Fibroblast of peridontal ligament (primary cell): ENCODE measurements around the gene TCF7L1.
A peak's percentile ranks its signal among the peaks of the same experiment; 100 is the strongest.
"Not testable (repeated sequence)": the region's sequence is repeated elsewhere in the genome, so short reads cannot be mapped to it uniquely, and the experiment has no call there.

Source experiments
- DNase-seq: peaks from one replicate; pipeline ENCODE4 v3.0.0-alpha.2; 2010; ENCODE audit errors: extremely low read depth

The TCF7L1 gene

DNA sequence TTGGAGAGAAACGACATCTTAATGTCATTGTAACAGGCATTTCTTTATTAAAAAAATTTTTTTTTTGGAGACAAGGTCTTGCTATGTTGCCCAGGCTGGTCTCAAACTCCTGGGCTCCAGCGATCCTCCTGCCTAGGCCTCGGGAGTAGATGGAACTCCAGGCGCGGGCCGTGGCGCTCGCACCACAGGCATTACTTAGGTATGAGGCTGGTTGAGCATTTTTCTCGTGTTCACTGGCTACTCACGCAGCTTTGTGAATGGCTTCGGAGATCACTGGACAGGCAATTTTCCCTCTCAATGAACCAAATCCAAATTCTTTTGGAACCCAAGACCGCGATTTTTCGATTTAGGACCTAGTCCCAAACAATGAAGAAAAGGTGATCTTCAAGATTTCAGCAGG lies 795 bp upstream of the TCF7L1 start:
- peak; percentile 66 for DNase-seq

DNA sequence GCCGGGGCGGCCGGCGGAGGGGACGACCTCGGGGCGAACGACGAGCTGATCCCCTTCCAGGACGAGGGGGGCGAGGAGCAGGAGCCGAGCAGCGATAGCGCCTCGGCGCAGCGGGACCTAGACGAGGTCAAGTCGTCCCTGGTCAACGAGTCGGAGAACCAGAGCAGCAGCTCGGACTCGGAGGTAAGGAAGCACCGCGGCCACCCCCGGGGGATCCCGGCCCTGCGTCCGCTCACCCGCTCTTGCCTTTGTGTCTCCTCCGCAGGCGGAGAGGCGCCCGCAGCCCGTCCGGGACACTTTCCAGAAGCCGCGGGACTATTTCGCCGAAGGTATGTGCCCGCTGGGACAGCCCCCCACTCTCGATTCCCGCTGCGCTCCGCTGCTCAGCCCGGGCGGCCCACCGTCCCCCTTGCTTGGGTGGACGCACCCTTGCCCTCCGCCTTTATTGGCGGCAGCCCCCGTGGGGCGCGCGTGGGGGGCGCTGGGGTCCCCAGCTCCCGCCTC lies 611 bp downstream of the TCF7L1 start:
- DNase-seq: peak; percentile 23

DNA sequence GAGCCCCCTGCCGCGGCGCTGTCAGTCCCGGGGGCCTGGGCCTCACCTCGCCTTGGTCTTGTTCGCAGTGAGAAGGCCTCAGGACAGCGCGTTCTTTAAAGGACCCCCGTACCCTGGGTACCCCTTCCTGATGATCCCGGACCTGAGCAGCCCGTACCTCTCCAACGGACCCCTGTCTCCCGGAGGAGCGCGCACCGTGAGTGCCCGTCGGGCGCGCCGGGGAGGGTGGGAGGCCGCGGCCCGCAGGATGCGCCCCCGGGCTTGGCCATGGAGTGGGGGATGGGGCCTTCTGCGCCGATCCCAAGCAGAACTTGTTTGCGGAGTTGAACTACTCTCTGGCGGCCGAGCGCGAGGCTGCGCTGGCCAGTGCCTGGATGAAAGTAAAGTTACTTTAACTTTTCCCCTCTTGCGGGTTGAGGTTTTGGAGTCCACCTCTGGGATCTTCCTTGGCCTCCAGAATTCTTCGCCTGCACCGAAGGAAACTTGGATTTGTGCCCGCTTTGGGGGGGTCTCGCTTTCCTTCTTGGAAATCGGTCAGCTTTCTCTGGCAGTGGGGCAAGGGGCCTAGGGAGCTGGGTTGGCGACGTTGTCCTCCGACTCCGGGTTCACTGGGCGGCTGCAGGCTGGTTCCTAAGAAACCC lies 1.2 kb downstream of the TCF7L1 start:
- DNase-seq: peak; percentile 46

DNA sequence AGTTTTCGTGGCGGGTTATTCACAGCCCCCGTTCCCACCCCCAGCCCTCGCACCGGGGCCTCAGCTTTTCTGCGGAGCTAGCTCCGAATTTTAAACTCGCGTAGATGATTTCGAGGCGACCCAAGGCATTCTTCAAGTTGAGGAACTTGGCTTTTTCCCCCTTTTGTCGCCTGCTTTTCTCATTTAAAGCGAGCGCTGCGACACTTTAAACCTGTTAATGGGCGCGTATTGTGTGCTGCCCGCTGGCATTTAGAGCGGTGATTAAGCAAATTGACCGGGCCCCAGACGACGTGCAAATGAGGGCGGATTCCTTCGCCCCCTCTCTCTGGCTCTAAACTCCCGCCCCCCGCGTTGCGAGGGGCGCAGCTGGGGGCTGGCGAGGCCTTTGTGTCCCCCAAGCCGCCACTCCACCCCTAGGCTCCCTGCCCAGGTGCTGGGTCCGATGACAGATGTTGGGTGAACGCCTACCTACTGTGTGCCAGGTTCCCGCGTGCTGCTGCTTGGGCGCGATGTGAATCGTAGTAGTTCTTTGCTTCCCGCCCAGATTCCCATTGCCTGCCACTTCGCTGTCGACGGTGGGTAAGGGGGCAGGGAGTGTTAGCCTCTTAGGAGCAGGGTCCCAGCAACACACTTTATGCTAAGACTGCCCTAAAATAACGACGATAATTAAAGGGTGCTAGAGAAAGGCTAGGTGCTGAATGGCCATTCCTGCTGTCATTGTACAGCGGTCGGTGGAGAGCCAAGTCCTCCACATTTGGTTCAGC lies 1.9 kb downstream of the TCF7L1 start:
- no peak for DNase-seq

DNA sequence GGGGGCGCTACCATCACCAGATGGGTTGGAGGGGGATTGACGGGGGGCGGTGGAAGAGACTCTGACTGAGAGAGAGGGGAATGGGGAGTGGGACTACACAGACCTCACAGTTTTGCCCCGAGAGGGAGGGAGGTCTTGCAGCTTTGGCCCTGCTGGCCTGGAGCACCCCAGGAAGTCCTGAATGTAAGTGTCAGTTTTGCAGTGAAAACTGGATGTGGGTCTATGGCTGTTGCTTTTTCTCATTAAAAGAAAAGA lies 2.4 kb downstream of the TCF7L1 start:
- DNase-seq: no peak

DNA sequence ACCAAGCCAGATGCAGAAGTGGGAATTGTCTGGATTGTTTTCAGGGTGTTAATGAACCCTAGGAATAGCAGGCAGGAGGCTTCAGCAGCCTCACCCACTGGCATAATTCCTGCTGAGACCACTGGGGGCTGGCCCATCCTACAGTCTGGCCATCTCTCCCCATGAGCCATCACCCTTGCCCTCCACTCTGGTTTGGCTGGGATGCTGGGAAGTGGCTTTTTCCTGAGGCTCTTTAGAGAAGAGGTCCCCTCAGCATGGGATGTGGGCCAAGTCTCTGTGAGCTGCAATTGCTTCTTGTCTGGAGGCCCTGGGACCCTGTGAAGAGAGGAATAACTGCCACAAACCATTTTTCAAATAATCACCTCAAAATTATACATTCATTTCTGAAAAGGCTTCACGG lies 4.0 kb downstream of the TCF7L1 start:
- DNase-seq: no peak

DNA sequence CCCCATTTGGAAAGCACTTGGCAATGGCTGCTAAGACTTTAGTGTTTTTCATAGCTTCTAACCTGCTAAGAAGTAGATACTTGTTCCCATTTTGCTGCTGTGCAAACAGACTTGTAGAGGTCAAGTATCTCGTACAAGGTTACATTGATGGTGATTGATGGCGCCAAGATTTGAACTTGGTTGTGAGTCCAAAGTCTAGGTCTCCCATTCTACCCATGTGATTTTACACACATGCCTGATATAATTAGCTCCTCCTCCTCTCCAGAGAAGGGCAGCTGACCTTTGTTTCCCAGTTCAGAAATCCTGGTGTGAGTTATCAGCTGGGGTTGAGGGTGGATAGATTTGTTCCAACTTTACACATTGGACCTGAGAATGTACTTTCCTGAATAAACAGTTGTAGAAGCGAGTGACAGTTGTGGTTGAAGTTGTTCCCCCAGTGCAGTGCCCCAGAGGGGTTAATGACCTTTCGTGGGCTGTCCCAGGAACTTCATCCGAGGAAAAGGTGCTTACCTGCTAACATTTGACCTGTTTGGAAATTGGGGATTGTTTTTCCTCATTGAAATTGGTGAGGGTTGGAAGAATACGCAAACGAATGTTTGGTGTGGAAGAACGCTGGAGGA lies 10.4 kb downstream of the TCF7L1 start:
- DNase-seq: no peak

DNA sequence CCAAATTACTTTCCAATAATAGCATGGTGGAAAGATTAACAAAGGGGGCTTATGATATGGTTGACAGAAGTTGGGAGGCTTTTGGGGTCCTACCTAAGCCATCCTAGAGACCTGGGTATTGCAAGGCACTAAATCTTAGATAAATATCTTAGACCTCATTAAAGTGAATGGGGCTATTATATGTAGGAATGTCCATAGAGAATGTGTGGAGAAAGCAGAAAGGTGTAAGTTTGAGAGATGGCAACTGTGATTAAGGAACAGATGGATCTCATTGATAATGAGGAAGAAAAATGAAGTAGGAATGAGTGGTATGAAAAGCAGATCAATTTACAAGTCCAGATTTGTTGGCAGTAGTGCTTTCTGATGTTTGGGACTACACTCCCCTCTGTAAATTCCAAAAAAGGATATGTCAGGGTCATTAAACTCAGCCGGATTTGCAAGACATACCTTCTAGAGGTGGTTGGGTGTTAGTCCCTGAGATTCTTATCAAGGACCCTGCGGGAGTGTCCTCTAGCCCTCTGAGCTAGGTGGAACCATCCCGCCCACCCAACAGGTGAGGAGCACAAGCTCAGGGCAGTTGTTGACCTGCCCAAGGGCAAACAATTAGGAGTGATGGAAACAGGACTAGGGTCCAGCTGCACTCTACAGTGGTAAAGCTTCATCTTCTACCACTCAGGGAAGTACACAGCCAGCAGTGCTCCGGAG lies 12.1 kb downstream of the TCF7L1 start:
- no peak for DNase-seq

DNA sequence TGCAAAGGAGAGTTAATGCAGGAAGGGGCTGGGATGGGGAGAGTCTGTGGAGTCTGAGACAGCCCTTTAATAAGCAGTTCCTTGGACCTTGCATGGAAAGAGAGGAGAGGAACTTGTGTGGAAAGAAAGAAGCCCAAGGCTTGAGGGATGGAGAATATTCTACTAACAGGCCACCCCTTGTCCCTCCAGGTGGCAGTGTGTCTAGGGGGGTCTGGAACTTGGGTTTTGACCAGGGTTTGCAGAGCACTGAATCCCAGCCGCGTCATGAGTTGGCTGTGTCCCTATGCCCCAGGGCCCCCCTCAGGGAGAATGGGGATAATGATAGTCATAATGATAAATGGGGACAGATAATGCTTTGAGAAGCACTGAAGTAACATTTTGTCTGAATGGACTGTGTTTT lies 15.0 kb downstream of the TCF7L1 start:
- DNase-seq: no peak

DNA sequence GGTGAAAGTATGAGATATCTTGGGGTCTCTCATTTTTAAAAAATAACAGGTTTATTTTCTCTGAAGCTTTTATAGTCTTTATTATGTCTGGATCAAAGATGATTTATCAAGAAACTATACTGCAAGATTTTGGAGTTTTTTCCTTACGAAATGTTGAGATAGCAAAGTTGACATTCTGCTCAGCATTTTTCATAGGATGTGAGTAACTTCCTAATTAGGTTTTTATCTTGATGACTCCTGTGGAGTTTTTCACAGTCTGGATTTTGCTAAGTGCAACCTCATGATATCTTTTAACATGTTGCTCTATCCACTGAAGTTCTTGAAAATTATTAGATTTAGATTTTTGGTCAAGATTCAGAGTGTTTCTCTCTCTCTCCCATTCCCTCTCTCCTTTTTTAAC lies 17.8 kb downstream of the TCF7L1 start:
- no peak for DNase-seq

DNA sequence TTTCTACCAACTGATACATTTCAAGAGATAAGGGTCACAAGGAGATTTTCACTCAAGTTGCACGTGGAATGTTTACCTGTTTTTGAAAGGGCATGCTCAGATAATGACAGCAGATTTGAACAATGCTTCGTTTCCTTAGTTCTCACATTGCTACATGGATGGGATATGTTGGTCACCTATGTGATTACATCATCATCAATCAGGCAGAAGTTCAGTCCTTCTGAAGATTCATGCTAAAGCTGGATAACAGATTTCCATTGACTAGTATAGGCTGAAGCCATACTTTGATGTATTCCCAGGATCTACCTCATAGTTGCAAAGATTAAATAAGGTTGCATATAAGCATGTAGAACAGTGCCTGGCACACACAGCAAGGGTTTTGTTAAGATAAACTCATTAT lies 19.7 kb downstream of the TCF7L1 start:
- DNase-seq: no peak

DNA sequence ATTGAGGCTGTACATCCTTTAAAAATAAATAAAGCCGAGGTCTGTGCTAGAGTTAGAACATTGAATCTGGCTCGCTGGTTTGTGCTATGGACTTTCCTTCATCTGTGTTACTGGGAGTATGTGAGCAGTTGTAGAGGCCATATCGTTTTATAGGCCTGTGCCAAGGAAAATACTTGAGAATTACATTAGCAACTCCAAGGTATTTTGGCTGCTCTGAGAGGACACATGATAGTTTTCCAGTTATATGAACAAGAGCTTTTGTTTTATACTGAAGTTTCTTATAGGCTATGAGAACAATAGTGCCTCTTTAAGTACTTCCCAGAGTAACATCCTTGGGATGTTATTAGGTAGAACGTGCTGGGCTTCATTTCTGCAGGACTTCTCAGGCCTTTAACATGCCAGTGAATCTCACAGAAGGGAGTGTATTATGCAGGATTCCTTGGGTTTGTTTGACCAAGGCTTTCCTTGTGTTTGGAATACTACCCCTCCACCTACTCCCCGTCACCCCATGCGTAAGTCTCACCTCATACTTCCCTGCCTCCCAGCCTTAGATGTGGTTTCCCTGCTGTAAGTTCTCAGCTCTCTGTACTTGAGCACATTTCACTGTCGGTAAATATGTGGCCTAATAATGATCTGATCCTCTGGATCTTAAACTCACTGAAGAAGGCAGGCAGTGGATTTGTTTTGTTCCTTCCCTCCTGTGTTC lies 21.0 kb downstream of the TCF7L1 start:
- peak; percentile 62 for DNase-seq

DNA sequence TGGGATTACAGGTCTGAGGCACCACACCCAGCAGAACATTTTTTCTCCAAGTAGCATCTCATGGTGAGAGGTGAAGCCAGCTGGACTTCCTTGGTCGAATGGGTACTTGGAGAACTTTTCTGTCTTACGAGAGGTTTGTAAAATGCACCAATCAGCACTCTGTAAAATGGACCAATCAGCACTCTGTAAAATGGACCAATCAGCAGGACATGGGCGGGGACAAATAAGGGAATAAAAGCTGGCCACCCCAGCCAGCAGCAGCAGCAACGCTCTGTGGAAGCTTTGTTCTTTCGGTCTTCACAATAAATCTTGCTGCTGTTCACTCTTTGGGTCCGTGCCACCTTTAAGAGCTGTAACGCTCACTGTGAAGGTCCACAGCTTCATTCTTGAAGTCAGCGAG lies 21.9 kb downstream of the TCF7L1 start:
- not testable (repeated sequence) for DNase-seq

DNA sequence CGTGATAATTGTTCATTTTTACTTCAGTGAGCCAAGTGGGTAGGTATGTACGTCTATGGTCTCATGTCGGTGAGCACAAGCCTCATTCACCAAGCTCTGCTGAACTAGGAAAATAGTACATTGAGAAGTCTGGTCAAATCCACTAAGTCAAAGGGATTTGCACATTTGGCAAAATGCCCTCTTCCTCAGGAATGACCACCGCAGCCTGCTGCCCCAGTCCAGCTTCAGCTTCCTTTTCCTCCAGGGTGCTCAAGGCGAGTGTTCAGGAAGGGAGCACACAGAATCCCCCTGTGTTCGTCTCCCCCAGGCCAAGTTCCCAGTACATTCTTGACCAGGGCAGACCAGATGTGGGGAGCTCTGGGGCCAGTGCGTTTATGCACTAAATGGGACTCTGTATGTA lies 23.0 kb downstream of the TCF7L1 start:
- peak; percentile 50 for DNase-seq

DNA sequence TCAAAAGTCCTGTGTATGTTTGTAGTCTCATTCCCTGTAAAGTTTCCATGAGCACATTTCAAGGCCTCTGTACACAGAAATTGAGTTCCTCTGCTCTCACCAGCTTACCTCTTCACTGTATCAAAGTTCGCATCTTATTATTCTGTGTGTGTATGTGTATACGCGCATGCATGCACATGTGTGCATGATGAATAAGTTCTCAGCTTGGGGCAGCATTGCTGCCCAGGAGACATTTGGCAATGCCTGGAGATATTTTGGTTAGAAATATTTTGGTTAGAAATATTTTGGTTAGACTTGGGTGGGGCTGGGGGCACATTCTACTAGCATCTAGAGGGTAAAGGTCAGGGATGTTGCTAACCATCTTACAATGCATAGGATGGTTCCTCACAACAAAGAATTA lies 23.4 kb downstream of the TCF7L1 start:
- DNase-seq: no peak

DNA sequence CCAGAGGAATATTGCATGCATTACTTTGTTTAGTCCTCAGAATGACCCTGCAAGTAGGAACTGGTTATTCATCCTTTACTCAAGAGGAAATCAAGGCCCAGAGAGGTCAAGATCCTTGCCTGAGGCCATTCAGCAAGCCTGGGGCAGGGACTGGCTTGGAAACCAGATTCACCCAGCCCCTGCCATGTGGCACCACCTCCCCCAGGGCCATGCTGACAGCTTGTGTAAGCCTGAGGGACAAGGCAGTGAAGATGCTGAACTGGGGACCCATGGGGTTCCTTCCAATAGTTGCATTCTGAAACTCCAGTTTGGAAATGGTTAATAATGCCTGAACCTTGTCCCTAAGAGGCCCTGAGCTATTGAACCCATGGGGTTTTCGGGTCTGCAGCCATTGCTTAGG lies 24.2 kb downstream of the TCF7L1 start:
- no peak for DNase-seq

DNA sequence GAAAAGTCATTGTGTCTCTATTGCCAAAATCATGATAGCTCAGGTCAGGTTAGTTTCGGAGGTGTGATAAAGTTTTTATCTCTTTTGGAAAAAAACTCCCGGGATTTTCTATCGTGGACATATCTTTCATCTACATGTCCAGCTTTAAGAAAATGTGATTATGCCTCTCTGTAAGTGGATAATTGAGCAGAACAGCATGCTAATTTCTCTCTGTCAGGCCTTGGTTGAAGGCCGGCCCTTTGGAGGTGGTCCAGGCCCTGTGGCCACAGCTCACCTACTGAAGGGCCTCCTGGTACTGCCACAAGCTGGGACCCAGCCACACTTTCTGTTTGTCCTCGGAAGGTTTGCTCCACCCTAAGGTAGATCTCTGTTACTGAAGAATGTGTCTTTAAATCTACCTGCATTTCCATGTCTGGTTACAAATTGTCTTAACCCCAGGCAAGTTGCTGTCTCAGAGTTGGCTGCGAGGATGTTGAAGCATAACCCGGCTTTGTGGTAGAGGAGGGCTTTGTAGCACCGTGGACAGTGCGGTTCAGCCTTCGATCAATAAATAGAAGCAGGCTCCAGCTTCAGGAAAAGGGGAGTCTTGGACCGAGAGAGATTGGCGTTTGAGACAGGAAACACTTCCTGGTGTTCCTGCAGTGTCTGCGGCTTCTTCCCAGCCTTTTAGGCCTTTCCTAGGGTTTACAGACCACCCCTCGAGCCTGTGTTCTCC lies 25.5 kb downstream of the TCF7L1 start:
- DNase-seq: no peak

DNA sequence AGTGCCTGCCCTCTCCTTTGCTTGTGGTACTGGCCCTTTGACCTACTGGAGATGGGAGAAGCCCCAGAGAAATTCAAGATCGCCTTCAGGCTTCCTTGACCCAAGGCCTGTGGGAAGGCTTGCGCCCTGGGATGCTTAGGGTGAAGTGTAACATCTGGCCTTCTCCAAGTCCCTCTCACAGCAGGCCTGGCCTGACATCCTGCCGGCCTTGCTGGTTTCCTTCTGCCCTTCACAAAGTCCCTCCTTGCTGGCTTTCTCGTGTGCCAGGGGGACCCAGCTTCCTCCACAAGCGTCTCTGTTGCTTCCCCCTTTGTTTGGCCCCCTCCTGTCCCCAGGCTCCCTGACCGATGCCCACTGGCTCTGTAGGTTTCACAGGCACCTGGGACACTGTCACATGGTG lies 26.4 kb downstream of the TCF7L1 start:
- no peak for DNase-seq

DNA sequence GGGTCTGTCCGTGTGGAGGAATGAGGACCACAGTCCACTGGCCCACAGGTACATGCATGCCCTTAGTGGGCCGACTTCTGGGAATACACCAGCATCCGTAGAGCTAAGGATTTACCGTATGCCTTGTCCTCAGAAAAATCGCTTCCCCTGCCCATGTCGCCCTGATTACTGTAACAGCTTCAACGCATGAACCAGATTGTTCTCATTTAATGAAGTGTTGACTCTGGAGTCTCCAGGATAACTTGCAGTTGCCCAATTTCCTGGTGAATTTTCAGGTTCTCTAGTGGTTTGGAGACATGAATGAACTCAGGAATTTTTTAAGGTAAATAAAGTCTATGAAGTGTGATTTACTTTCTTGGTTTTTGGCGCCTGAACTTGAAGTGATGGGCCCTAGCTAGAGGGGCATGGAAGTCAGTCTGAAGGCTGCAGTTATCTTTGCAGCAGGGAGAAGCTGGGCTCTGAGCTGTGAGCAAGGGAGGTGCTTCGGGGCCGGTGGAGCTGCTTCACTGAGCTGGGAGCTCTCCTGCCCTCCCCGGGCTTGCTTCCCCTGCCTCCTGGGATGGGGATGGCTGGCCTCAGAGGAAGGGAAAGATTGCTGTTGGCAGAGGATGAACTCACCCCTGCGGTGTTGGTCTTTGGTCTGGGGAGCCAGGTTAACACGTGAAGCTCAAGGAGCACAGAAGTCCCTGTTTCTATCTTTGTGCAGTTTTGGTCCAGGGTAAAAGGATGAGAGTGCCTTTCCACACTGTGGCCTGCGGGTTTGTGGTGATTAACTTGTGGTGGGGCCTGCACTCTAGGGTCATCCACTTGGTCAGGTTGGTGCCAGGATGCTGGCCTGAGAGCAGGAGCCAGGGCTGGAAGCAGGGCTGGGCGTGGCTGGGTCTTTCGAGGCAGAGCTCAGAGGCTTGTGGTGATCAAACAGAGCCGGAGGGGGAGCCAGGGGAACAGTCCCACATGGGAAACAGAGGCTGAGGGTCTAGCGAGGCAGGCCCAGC lies 28.1 kb downstream of the TCF7L1 start:
- DNase-seq: no peak

DNA sequence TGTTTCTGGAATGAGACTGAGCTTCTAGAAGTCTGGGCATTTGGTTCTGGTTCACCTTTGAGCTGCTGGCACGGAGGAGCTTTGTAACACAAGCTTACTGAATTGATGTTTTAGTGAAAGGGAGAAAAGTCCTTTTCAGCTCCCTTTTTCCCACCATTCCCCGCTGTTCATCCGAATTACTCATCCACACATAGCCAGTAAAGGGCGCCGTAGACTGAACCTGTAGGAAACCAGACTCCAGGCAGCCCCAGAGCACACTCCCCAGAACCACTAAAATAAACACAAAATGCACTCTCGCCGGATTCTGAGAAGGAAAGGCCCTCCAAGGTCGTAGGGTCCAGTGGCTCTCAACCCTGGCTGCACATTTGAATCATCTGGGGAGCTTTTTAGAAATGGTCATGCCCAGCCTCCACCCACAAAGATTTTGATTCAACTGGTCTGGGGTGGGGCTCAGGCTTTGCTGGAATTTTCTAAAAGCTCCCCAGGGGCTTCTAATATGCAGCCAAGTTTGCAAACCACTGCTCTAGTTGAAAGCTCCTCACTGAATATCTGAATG lies 29.6 kb downstream of the TCF7L1 start:
- DNase-seq: peak; percentile 94
